Lower leg skin (tissue), 4 donors: ENCODE data around the gene ZFP62. TPM values are rescaled to one million over a fixed set of nuclear protein-coding genes. Genes with fewer than 3 reads are reported as not detected.
A peak's percentile ranks its signal among the peaks of the same experiment; 100 is the strongest.

Experiments
- DNase-seq, 2 donors: peaks; one replicate each; pipeline ENCODE4 v3.0.0-alpha.2; 2019; ENCODE audit warnings: low spot score in 2 of 2
- H3K4me3 ChIP-seq: fragments of 200-600 bp; sonication (generic); 2 replicates; pipeline ENCODE4 v1.5.1; 2017; ENCODE audit warnings: mild to moderate bottlenecking, low read depth; ENCODE audit not compliant: poor library complexity, severe bottlenecking
- POLR2A ChIP-seq, 2 donors: fragments of 450-650 bp; IDR thresholded peaks; one replicate each; pipeline ENCODE4 v1.6.1; 2016 to 2017; ENCODE audit warnings: antibody characterized with exemption in 2 of 2, mild to moderate bottlenecking in 1 of 2, moderate library complexity in 1 of 2
- WGBS, 2 donors: methylation state at CpG; one replicate each; pipeline ENCODE4 v1.1.5; 2018; 5-methylcytosine and 5-hydroxymethylcytosine counted together
- intact Hi-C: fragments of 100-400 bp; cut with DNase I; formaldehyde crosslinking; loops from one replicate; pipeline ENCODE4 v1.15.0; 2023; ENCODE audit warnings: low total_unique reads
- total RNA-seq, 4 donors: library from RNA; depleted of rRNA; stranded (reverse); fragments of >200 nt; gene quantifications; one replicate each; pipeline ENCODE4 v1.1.0, GENCODE V29; 2016
- TF ChIP-seq, protein P1 (sequence below), 3 donors: fragments of 450-650 bp; IDR thresholded peaks; one replicate each; pipeline ENCODE4 v1.5.1; 2016; ENCODE audit warnings: antibody characterized with exemption in 3 of 3, mild to moderate bottlenecking in 3 of 3, moderate library complexity in 2 of 3

The ZFP62 gene
- total RNA-seq, 4 donors from 2014 or later: 14.5 to 35.8 (median 31.1) TPM

DNA sequence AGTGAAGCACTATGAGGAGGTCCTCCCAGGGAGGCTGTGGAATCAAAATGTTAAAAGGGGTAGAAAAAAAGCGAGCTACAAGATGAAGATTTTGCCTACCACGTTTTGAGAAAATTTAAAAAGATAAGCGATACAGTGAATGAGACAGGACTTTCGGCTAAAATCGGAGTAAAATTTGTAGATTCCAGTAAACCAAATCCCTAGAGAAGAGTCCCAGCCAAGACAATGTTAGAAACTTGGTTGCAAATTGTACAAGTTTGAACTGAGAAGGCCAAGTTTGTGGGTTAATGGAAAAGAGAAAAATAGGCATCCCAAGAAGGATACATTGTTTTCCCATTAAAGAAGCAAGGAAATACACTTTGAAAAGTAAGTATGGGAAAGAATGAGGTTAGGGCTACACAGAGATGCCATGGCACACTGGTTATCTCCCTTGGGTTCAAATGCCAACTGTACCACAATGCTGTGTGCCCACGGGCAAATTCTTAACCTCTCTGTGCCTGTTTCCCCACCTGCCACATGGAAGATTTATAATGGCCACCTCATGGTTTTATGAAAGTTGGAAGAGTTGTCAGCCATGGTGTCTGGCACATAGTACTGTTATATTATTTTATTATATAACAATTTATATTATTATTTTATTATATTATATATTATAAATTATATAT lies 42.3 kb downstream of the ZFP62 start:
- no peak for DNase-seq
- WGBS, 2 donors: 63 to 72% methylated on average over 6 of the region's 6 CpGs
- intact Hi-C loops: no loop called here

GRCh38 chr5:180817893-180818674 lies 43.0 kb downstream of the ZFP62 start:
- intact Hi-C loops: no loop called here
- DNase-seq: peak in 1 of 2 donors; percentile 63
- 58 to 74% methylated on average over 13 of the region's 13 CpGs for WGBS, 2 donors
- no peak overlapping the region for H3K4me3 ChIP-seq
- TF ChIP-seq POLR2A (IDR thresholded peaks at IDR 0.05): no peak

More for the DNA sequence above, 42.3 kb downstream of the ZFP62 start:
- TF ChIP-seq, protein P1, sequence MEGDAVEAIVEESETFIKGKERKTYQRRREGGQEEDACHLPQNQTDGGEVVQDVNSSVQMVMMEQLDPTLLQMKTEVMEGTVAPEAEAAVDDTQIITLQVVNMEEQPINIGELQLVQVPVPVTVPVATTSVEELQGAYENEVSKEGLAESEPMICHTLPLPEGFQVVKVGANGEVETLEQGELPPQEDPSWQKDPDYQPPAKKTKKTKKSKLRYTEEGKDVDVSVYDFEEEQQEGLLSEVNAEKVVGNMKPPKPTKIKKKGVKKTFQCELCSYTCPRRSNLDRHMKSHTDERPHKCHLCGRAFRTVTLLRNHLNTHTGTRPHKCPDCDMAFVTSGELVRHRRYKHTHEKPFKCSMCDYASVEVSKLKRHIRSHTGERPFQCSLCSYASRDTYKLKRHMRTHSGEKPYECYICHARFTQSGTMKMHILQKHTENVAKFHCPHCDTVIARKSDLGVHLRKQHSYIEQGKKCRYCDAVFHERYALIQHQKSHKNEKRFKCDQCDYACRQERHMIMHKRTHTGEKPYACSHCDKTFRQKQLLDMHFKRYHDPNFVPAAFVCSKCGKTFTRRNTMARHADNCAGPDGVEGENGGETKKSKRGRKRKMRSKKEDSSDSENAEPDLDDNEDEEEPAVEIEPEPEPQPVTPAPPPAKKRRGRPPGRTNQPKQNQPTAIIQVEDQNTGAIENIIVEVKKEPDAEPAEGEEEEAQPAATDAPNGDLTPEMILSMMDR (IDR thresholded peaks at IDR 0.05): no peak
- no peak for TF ChIP-seq POLR2A (IDR thresholded peaks at IDR 0.05)
- no peak overlapping the region for H3K4me3 ChIP-seq

DNA sequence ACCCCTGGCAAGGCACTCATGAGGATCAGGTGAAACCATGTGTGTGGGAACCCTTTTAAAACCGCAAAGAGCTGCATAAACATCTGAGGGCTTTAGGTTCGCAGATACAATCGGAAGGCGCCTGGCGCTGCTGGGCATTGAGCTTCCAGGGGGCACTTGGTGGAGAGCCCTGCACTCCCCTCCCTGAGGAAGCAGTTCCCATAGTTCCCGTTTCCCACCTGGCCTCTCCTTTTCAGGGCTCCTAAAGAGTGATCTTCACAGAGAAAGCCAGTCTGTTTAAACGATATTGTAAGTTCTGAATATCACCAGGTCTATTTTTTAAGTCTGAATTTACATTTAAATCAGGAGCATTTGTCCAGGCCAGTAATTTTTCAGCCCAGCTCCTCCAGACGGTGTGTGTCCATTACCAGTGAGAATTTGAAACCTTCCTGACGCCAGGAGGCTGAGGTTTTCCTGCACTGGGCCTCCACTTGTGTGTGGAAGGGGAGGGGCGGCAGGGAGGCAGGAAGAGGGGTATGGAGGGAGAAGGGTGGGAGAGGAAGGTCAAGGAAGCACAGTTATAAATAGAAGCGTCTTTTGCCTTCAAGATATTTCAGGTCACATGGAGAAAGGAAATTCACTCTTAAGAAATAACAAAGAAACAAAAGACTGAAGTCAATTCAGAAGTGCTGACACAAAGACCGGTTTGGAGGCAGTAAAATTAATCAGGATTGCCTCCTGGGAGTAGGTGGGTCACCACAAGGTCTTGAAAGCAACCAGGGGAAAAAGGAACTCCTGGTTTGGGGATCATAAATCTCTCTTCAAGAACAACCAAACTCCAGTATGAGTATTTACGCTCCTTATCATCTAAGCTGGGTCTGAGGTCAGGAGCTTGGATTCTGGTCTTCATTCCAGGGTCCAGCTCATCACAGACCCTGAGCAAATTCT lies 44.2 kb downstream of the ZFP62 start:
- intact Hi-C loops: no loop called here
- peak in 1 of 2 donors; percentile 84 for DNase-seq
- WGBS, 2 donors: 53 to 56% methylated on average over 13 of the region's 13 CpGs
- TF ChIP-seq POLR2A (IDR thresholded peaks at IDR 0.05): no peak
- TF ChIP-seq, protein P1 (IDR thresholded peaks at IDR 0.05): no peak
- no peak overlapping the region for H3K4me3 ChIP-seq

- peak in 1 of 2 donors; percentile 54 for DNase-seq
- no peak for TF ChIP-seq POLR2A (IDR thresholded peaks at IDR 0.05)
- TF ChIP-seq, protein P1 (IDR thresholded peaks at IDR 0.05): no peak
- H3K4me3 ChIP-seq: no peak overlapping the region
- 53 to 63% methylated on average over 9 of the region's 9 CpGs for WGBS, 2 donors
- intact Hi-C loops: no loop called here
These were observed 45.7 kb downstream of the ZFP62 start for GRCh38 chr5:180815293-180815917.

- TF ChIP-seq, protein P1 (IDR thresholded peaks at IDR 0.05): no peak
- TF ChIP-seq POLR2A (IDR thresholded peaks at IDR 0.05): no peak
- H3K4me3 ChIP-seq: no peak overlapping the region
- DNase-seq: peak in 1 of 2 donors; percentile 74
- intact Hi-C loops: no loop called here
- 80 to 86% methylated on average over 5 of the region's 5 CpGs for WGBS, 2 donors
These were observed 47.7 kb downstream of the ZFP62 start for GRCh38 chr5:180813420-180813819.
